CD4-positive, alpha-beta T cell (primary cell): ENCODE data around the gene ASPHD2. TPM values are rescaled to one million over a fixed set of nuclear protein-coding genes. Genes with fewer than 3 reads are reported as not detected.

Experiments used
- ATAC-seq: fragments of 200-7000 bp; cut with Tn5 transposase; one replicate; pipeline ENCODE4 v1.10.0; 2022; ENCODE audit warnings: mild to moderate bottlenecking; ENCODE audit not compliant: poor library complexity
- CTCF ChIA-PET: fragments of 350-600 bp; sonication (Branson Sonifier 250); formaldehyde crosslinking; loops from one replicate; lab custom pipeline; 2021; ENCODE audit warnings: antibody characterized with exemption, inconsistent platforms; lab: Charles Lee
- POLR2A ChIA-PET: fragments of 350-600 bp; sonication (Branson Sonifier 250); formaldehyde crosslinking; loops from one replicate; lab custom pipeline; 2021; ENCODE audit warnings: antibody characterized with exemption, inconsistent platforms; lab: Charles Lee
- DNase-seq, 14 experiments: peaks; one replicate each; pipeline ENCODE4 v3.0.0-alpha.2; 2013 to 2020; ENCODE audit warnings: mixed read lengths in 2 of 14
- H3K27ac ChIP-seq, 2 donors: one replicate each; pipeline versions ENCODE4 v1.5.1 to v1.7.0; 2013; ENCODE audit warnings: low read length in 2 of 2, low read depth in 1 of 2, mild to moderate bottlenecking in 1 of 2
- H3K27me3 ChIP-seq, 2 experiments: 1 replicate in 1 of 2; 2 replicates in 1 of 2; pipeline versions ENCODE4 v1.6.1 to v1.7.0; 2013; ENCODE audit warnings: low read length in 2 of 2, control low read depth in 1 of 2, mild to moderate bottlenecking in 1 of 2, moderate library complexity in 1 of 2; ENCODE audit not compliant: insufficient read depth in 2 of 2, control insufficient read depth in 1 of 2
- H3K36me3 ChIP-seq: one replicate; pipeline ENCODE4 v1.6.1; 2013; ENCODE audit warnings: low read length, control low read depth; ENCODE audit not compliant: insufficient read depth
- H3K4me1 ChIP-seq: one replicate; pipeline ENCODE4 v1.6.1; 2013; ENCODE audit warnings: low read length, control low read depth; ENCODE audit not compliant: insufficient read depth
- H3K4me3 ChIP-seq: one replicate; pipeline ENCODE4 v1.5.1; 2013; ENCODE audit warnings: mild to moderate bottlenecking, low read length, moderate library complexity
- H3K9me3 ChIP-seq, 2 experiments: 1 replicate in 1 of 2; 2 replicates in 1 of 2; pipeline versions ENCODE4 v1.6.1 to v1.7.0; 2013; ENCODE audit warnings: low read length in 2 of 2, mild to moderate bottlenecking in 2 of 2, control low read depth in 1 of 2, moderate library complexity in 1 of 2; ENCODE audit not compliant: control insufficient read depth in 1 of 2, insufficient read depth in 1 of 2
- H3K27ac Mint-ChIP-seq: one replicate; pipeline ENCODE4 v1.8.0; 2020; ENCODE audit warnings: mixed read lengths
- H3K27me3 Mint-ChIP-seq: one replicate; pipeline ENCODE4 v1.8.0; 2021; ENCODE audit warnings: mixed read lengths
- H3K36me3 Mint-ChIP-seq: one replicate; pipeline ENCODE4 v1.8.0; 2021; ENCODE audit warnings: low read depth, mixed read lengths
- H3K4me1 Mint-ChIP-seq: one replicate; pipeline ENCODE4 v1.8.0; 2021; ENCODE audit warnings: low read depth, mixed read lengths
- H3K4me3 Mint-ChIP-seq: one replicate; pipeline ENCODE4 v1.8.0; 2020; ENCODE audit warnings: mild to moderate bottlenecking, mixed read lengths
- H3K9me3 Mint-ChIP-seq: one replicate; pipeline ENCODE4 v1.8.0; 2020; ENCODE audit warnings: mixed read lengths
- CTCF ChIP-seq: fragments of 200-600 bp; IDR thresholded peaks from one replicate; pipeline ENCODE4 v1.8.0; 2022; ENCODE audit warnings: antibody characterized with exemption, mild to moderate bottlenecking
- intact Hi-C, 2 experiments: fragments of 100-400 bp; cut with DNase I in 1 of 2; cut with micrococcal nuclease in 1 of 2; formaldehyde crosslinking; loops; one replicate each; pipeline versions ENCODE4 v1.15.1 to v1.9.0; 2023 to 2025; cut with DNase I, micrococcal nuclease
- total RNA-seq, 174 experiments: library from RNA in 2 of 174; stranded (reverse) in 2 of 174; gene quantifications; one replicate each; pipeline ENCODE4 v1.2.3 and lab custom pipeline; 2021 to 2026

ASPHD2 gene
- total RNA-seq, 2 experiments from 2014 or later = 0.70 to 0.85 TPM

- POLR2A ChIA-PET = interaction anchor here (0.8 to 4.1 kb wide), 25 partner anchors 11 to 1435 kb away, joined by 3 to 71 read pairs (median 5); partner anchors contain the start of genes ASPHD2, MIAT, PITPNB and TFIP11
- Mint-ChIP-seq H3K36me3 (peaks cover 51% of the 10 kb centered on the region), H3K27ac (peak within 1 kb of the TSS; percentile 94)
Observed at GRCh38 chr22:26483439-26484359, 54.6 kb downstream of the ASPHD2 start, which contains the start of the genes HPS4 and SRRD. Gene HPS4, minus strand, starts transcription at chr22:26483783. Its CDS starts 2,021 bp downstream, at chr22:26481762. Gene SRRD, plus strand, starts transcription at chr22:26483877. Its CDS starts 14 bp downstream, at chr22:26483891.

GRCh38 chr22:26484360-26484706 lies 55.3 kb downstream of the ASPHD2 start:
- H3K27me3 ChIP-seq = no peaks in the 10 kb centered on the region
- peak in 4 of 14 experiments; percentile 15 to 69 (median 50) for DNase-seq
- peak overlapping the region; percentile 94 for H3K27ac Mint-ChIP-seq
- H3K4me3 ChIP-seq = peak overlapping the region; percentile 76
- H3K36me3 ChIP-seq = peaks cover 22% of the 10 kb centered on the region
- peaks cover 51% of the 10 kb centered on the region for H3K4me1 ChIP-seq
- ChIA-PET CTCF (interaction anchor here (0.6 to 1.2 kb wide), 3 partner anchors 19 to 28 kb away, joined by 3 to 5 read pairs (median 3); partner anchors contain the start of gene TFIP11), POLR2A (interaction anchor here (1.0 to 4.1 kb wide), 16 partner anchors 11 to 1435 kb away, joined by 3 to 71 read pairs (median 8); partner anchors contain the start of genes ASPHD2, MIAT, PITPNB and TFIP11)
- no peaks in the 10 kb centered on the region for H3K9me3 Mint-ChIP-seq
- TF ChIP-seq CTCF = no peak
- H3K27ac ChIP-seq = peak overlapping the region; percentile 84 to 86
- no peaks in the 10 kb centered on the region for H3K9me3 ChIP-seq
- intact Hi-C loops = loop anchor here in 1 of 2 experiments (5.0 kb wide), 1 partner anchor 1433 kb away; the partner anchor contains the start of gene PITPNB
- ATAC-seq = peak; percentile 14
- H3K4me3 Mint-ChIP-seq = peak overlapping the region; percentile 97
- H3K36me3 Mint-ChIP-seq = peaks cover 51% of the 10 kb centered on the region
- H3K4me1 Mint-ChIP-seq = peaks cover 67% of the 10 kb centered on the region
- no peaks in the 10 kb centered on the region for H3K27me3 Mint-ChIP-seq

More at GRCh38 chr22:26483439-26484359, 54.6 kb downstream of the ASPHD2 start, which contains the start of the genes HPS4 and SRRD:
- Mint-ChIP-seq H3K4me3 (peak within 1 kb of the TSS; percentile 97), H3K9me3 (no peaks in the 10 kb centered on the region), H3K27me3 (no peaks in the 10 kb centered on the region), H3K4me1 (peaks cover 73% of the 10 kb centered on the region)
- Histone ChIP-seq H3K27ac (peak within 1 kb of the TSS; percentile 86 to 92), H3K27me3 (no peaks in the 10 kb centered on the region), H3K9me3 (no peaks in the 10 kb centered on the region), H3K4me3 (peak within 1 kb of the TSS; percentile 76), H3K36me3 (peaks cover 15% of the 10 kb centered on the region), H3K4me1 (peaks cover 57% of the 10 kb centered on the region)
- CTCF ChIA-PET = interaction anchor here (0.6 to 1.2 kb wide), 4 partner anchors 19 to 190 kb away, joined by 3 to 5 read pairs (median 3); partner anchors contain the start of gene TFIP11
- no peak for TF ChIP-seq CTCF
- intact Hi-C loops = loop anchor here (1.0 to 5.0 kb wide), 6 partner anchors 29 to 1434 kb away; partner anchors contain the start of genes TPST2 (in 2 of the 2), ASPHD2 (in 1 of the 2), PITPNB (in 1 of the 2) and TFIP11 (in 1 of the 2)
- ATAC-seq (peak; percentile 79), DNase-seq (peak; percentile 86 to 98 (median 91))

GRCh38 chr22:26485013-26485412 lies 56.0 kb downstream of the ASPHD2 start:
- DNase-seq (no peak), ATAC-seq (no peak)
- Histone ChIP-seq H3K27ac (peak overlapping the region in 1 of 2 donors; percentile 84), H3K27me3 (no peaks in the 10 kb centered on the region), H3K4me3 (no peak overlapping the region), H3K9me3 (no peaks in the 10 kb centered on the region), H3K36me3 (peaks cover 29% of the 10 kb centered on the region), H3K4me1 (peaks cover 45% of the 10 kb centered on the region)
- H3K27ac Mint-ChIP-seq = peak overlapping the region; percentile 94
- peaks cover 60% of the 10 kb centered on the region for H3K4me1 Mint-ChIP-seq
- H3K9me3 Mint-ChIP-seq = no peaks in the 10 kb centered on the region
- no peaks in the 10 kb centered on the region for H3K27me3 Mint-ChIP-seq
- CTCF ChIA-PET = interaction anchor here (0.9 kb wide), 1 partner anchor 24 kb away, joined by 3 read pairs; no protein-coding TSS in a partner anchor
- intact Hi-C loops = no loop called here
- peak overlapping the region; percentile 77 for H3K4me3 Mint-ChIP-seq
- H3K36me3 Mint-ChIP-seq = peaks cover 51% of the 10 kb centered on the region
- TF ChIP-seq CTCF = no peak
- POLR2A ChIA-PET = interaction anchor here (0.6 to 4.1 kb wide), 10 partner anchors 10 to 188 kb away, joined by 3 to 71 read pairs (median 20); partner anchors contain the start of genes ASPHD2 and TFIP11
